Liver (tissue), 9 donors: ENCODE data around the gene PPP6R3. TPM values are rescaled to one million over a fixed set of nuclear protein-coding genes. Genes with fewer than 3 reads are reported as not detected.
A peak's percentile ranks its signal among the peaks of the same experiment; 100 is the strongest.

Source experiments
- DNase-seq: peaks from one replicate; pipeline ENCODE4 v3.0.0-alpha.2; 2017; ENCODE audit warnings: low spot score
- H3K27ac ChIP-seq, 2 donors: one replicate each; pipeline ENCODE4 v1.7.0; 2013; ENCODE audit warnings: inconsistent platforms in 2 of 2, low read length in 2 of 2, control low read depth in 1 of 2, low read depth in 1 of 2, mild to moderate bottlenecking in 1 of 2
- H3K27me3 ChIP-seq, 4 donors: one replicate each; pipeline versions ENCODE4 v1.6.1 to v1.7.0; 2013; ENCODE audit warnings: low read length in 3 of 4, inconsistent platforms in 1 of 4, mild to moderate bottlenecking in 1 of 4, moderate library complexity in 1 of 4; ENCODE audit not compliant: control insufficient read depth in 4 of 4, insufficient read depth in 4 of 4
- H3K36me3 ChIP-seq, 4 donors: one replicate each; pipeline versions ENCODE4 v1.6.1 to v1.7.0; 2013; ENCODE audit warnings: low read length in 3 of 4, mild to moderate bottlenecking in 3 of 4, low read depth in 1 of 4, moderate library complexity in 1 of 4; ENCODE audit not compliant: control insufficient read depth in 4 of 4, insufficient read depth in 3 of 4
- H3K4me1 ChIP-seq, 4 donors: one replicate each; pipeline versions ENCODE4 v1.6.1 to v1.7.0; 2013; ENCODE audit warnings: low read length in 3 of 4, mild to moderate bottlenecking in 3 of 4, moderate library complexity in 1 of 4; ENCODE audit not compliant: control insufficient read depth in 4 of 4, insufficient read depth in 4 of 4
- H3K4me3 ChIP-seq, 3 donors: one replicate each; pipeline versions ENCODE4 v1.6.1 to v1.7.0; 2013; ENCODE audit warnings: low read length in 3 of 3, control low read depth in 1 of 3, low read depth in 1 of 3, mild to moderate bottlenecking in 1 of 3
- H3K9ac ChIP-seq, 2 donors: one replicate each; pipeline ENCODE4 v1.7.0; 2013; ENCODE audit warnings: low read length in 2 of 2, mild to moderate bottlenecking in 2 of 2, moderate library complexity in 2 of 2, control low read depth in 1 of 2, low read depth in 1 of 2
- H3K9me3 ChIP-seq, 4 donors: one replicate each; pipeline versions ENCODE4 v1.6.1 to v1.7.0; 2013; ENCODE audit warnings: low read length in 3 of 4; ENCODE audit not compliant: control insufficient read depth in 4 of 4
- CTCF ChIP-seq: fragments of 150-350 bp; IDR thresholded peaks from 2 replicates; pipeline ENCODE4 v1.5.1; 2017; ENCODE audit warnings: improper control_type of control experiment, low read depth, low read length; ENCODE audit not compliant: missing input control
- EGR1 ChIP-seq, 2 donors: IDR thresholded peaks; 2 replicates each; pipeline ENCODE4 v1.6.1; 2016 to 2018; ENCODE audit warnings: antibody characterized with exemption in 2 of 2, low read depth in 2 of 2
- FOXA1 ChIP-seq: IDR thresholded peaks from 2 replicates; pipeline ENCODE4 v1.6.1; 2016; ENCODE audit warnings: antibody characterized with exemption
- GABPA ChIP-seq, 2 donors: IDR thresholded peaks in 1 of 2; conservative IDR thresholded peaks in 1 of 2; 2 replicates each; pipeline ENCODE4 v1.6.1; 2016; ENCODE audit warnings: antibody characterized with exemption in 2 of 2, mild to moderate bottlenecking in 1 of 2, moderate library complexity in 1 of 2
- HNF4A ChIP-seq, 2 donors: conservative IDR thresholded peaks; 2 replicates each; pipeline ENCODE4 v1.6.1; 2016; ENCODE audit warnings: antibody characterized with exemption in 2 of 2, mild to moderate bottlenecking in 2 of 2
- HNF4G ChIP-seq: IDR thresholded peaks from 2 replicates; pipeline ENCODE4 v1.6.1; 2016; ENCODE audit warnings: antibody characterized with exemption
- JUND ChIP-seq, 2 donors: IDR thresholded peaks; 2 replicates each; pipeline ENCODE4 v1.6.1; 2016; ENCODE audit warnings: antibody characterized with exemption in 2 of 2
- MAX ChIP-seq: IDR thresholded peaks from 2 replicates; pipeline ENCODE4 v1.6.1; 2016; ENCODE audit warnings: antibody characterized with exemption
- NR2F2 ChIP-seq: IDR thresholded peaks from 2 replicates; pipeline ENCODE4 v1.6.1; 2016; ENCODE audit warnings: antibody characterized with exemption
- RAD21 ChIP-seq, 2 donors: IDR thresholded peaks; 2 replicates each; pipeline ENCODE4 v1.6.1; 2016; ENCODE audit warnings: antibody characterized with exemption in 2 of 2, mild to moderate bottlenecking in 2 of 2
- RXRA ChIP-seq, 2 donors: IDR thresholded peaks; 2 replicates each; pipeline ENCODE4 v1.6.1; 2017 to 2018; ENCODE audit warnings: antibody characterized with exemption in 2 of 2, mild to moderate bottlenecking in 1 of 2
- SP1 ChIP-seq: IDR thresholded peaks from 2 replicates; pipeline ENCODE4 v1.6.1; 2018; ENCODE audit warnings: antibody characterized with exemption, mild to moderate bottlenecking
- TAF1 ChIP-seq: conservative IDR thresholded peaks from 2 replicates; pipeline ENCODE4 v1.6.1; 2016; ENCODE audit warnings: antibody characterized with exemption, mild to moderate bottlenecking
- WGBS: extraction: QIAGEN DNeasy Blood & Tissue Kit; methylation state at CpG from one replicate; pipeline ENCODE4 v1.1.7; 2013; 5-methylcytosine and 5-hydroxymethylcytosine counted together
- polyA plus RNA-seq, 2 donors: library from polyadenylated mRNA; stranded (reverse) in 1 of 2; unstranded in 1 of 2; fragments of 200-250 nt in 1 of 2; fragments of >200 nt in 1 of 2; fragmentation: Nextera tagmentation in 1 of 2; extraction: Ambion mirVana in 1 of 2; gene quantifications; one replicate each; pipeline versions ENCODE4 v1.2.1 to v1.2.3, GENCODE V29; 2013 to 2015
- total RNA-seq, 2 donors: library from RNA; depleted of rRNA; stranded (reverse); fragments of >200 nt; gene quantifications; one replicate each; pipeline ENCODE4 v1.2.3, GENCODE V29; 2014
- donor health status: healthy.
- donor health status: healthy.
- donor health status: healthy.
- donor health status: healthy.
- donor health status: healthy.

Gene PPP6R3
- total and polyA plus RNA-seq, 4 donors, result 12.3 to 101 (median 58.1) TPM

- no peak overlapping the region for H3K27ac ChIP-seq
- 86% methylated on average over 4 of the region's 4 CpGs for WGBS
- no peak for TF ChIP-seq EGR1 (IDR thresholded peaks at IDR 0.05; ENCODE audit: low read depth in 2 of 2)
- TF ChIP-seq GABPA (IDR thresholded peaks at IDR 0.05 in 1 of 2, conservative IDR thresholded peaks at IDR 0.05 in 1 of 2), result no peak
- TF ChIP-seq HNF4A (conservative IDR thresholded peaks at IDR 0.05), result no peak
- TF ChIP-seq CTCF, result no peak
- H3K27me3 ChIP-seq, result no peaks in the 10 kb centered on the region
- H3K4me1 ChIP-seq, result peaks cover 0 to 5% (median 2%) of the 10 kb centered on the region in 4 donors
- H3K36me3 ChIP-seq, result peaks cover 0 to 46% (median 30%) of the 10 kb centered on the region in 4 donors
- H3K9me3 ChIP-seq, result no peaks in the 10 kb centered on the region
- no peak overlapping the region for H3K9ac ChIP-seq
- no peak overlapping the region for H3K4me3 ChIP-seq
- no peak for DNase-seq
Observed at GRCh38 chr11:68546555-68546954, 86.0 kb downstream of the PPP6R3 start.

GRCh38 chr11:68549789-68550484, 89.4 kb downstream of the PPP6R3 start:
- WGBS, result 79% methylated on average over 11 of the region's 11 CpGs
- Histone ChIP-seq H3K27me3 (no peaks in the 10 kb centered on the region), H3K9ac (no peak overlapping the region), H3K36me3 (peaks cover 3 to 36% (median 27%) of the 10 kb centered on the region in 4 donors), H3K4me3 (no peak overlapping the region), H3K4me1 (peaks cover 0 to 5% (median 2%) of the 10 kb centered on the region in 4 donors), H3K9me3 (no peaks in the 10 kb centered on the region), H3K27ac (peak overlapping the region; percentile 43 to 46)
- TF ChIP-seq HNF4G (no peak), EGR1 (IDR thresholded peaks at IDR 0.05; ENCODE audit: low read depth in 2 of 2) (no peak), HNF4A (conservative IDR thresholded peaks at IDR 0.05) (no peak), GABPA (IDR thresholded peaks at IDR 0.05 in 1 of 2, conservative IDR thresholded peaks at IDR 0.05 in 1 of 2) (no peak), FOXA1 (no peak), RXRA (IDR thresholded peaks at IDR 0.05) (no peak), TAF1 (no peak), RAD21 (IDR thresholded peaks at IDR 0.05) (no peak)
- DNase-seq, result no peak

GRCh38 chr11:68550485-68550817, 89.9 kb downstream of the PPP6R3 start:
- Histone ChIP-seq H3K9me3 (no peaks in the 10 kb centered on the region), H3K4me1 (peaks cover 0 to 5% (median 2%) of the 10 kb centered on the region in 4 donors), H3K36me3 (peaks cover 3 to 35% (median 26%) of the 10 kb centered on the region in 4 donors), H3K9ac (no peak overlapping the region), H3K27ac (peak overlapping the region; percentile 43 to 46), H3K27me3 (no peaks in the 10 kb centered on the region), H3K4me3 (no peak overlapping the region)
- TF ChIP-seq HNF4G (no peak), FOXA1 (no peak), JUND (IDR thresholded peaks at IDR 0.05) (no peak), SP1 (no peak), MAX (no peak), NR2F2 (no peak)
- 66% methylated on average over 4 of the region's 4 CpGs for WGBS
- DNase-seq, result no peak
